Ovary (tissue), 9 donors: Measurements from ENCODE around the gene FAM72B. TPM values are rescaled to one million over a fixed set of nuclear protein-coding genes. Genes with fewer than 3 reads are reported as not detected.
A peak's percentile ranks its signal among the peaks of the same experiment; 100 is the strongest.
"Not testable (repeated sequence)": the region's sequence is repeated elsewhere in the genome, so short reads cannot be mapped to it uniquely, and the experiment has no call there.

ENCODE experiments used
- DNase-seq, 5 donors: peaks; one replicate each; pipeline ENCODE4 v3.0.0-alpha.2; 2019 to 2020
- H3K27ac ChIP-seq, 2 donors: fragments of 200-600 bp; one replicate each; pipeline versions ENCODE4 v1.5.1 to v1.8.0; 2019 to 2022
- H3K27me3 ChIP-seq: fragments of 200-600 bp; one replicate; pipeline ENCODE4 v1.8.0; 2022
- H3K36me3 ChIP-seq: fragments of 200-600 bp; sonication (generic); one replicate; pipeline ENCODE4 v1.5.1; 2019
- H3K4me1 ChIP-seq: one replicate; pipeline ENCODE4 v1.8.1; 2013; ENCODE audit warnings: mild to moderate bottlenecking, moderate library complexity; ENCODE audit not compliant: insufficient read depth
- H3K4me3 ChIP-seq: fragments of 200-600 bp; sonication (generic); one replicate; pipeline ENCODE4 v1.5.1; 2017
- H3K9me3 ChIP-seq, 2 donors: fragments of 200-600 bp in 1 of 2; sonication (generic) in 1 of 2; one replicate each; pipeline versions ENCODE4 v1.5.1 to v1.8.1; 2013 to 2019; ENCODE audit warnings: mild to moderate bottlenecking in 1 of 2, moderate library complexity in 1 of 2
- WGBS, 3 donors: extraction: QIAGEN DNeasy Blood & Tissue Kit in 1 of 3; methylation state at CpG; one replicate each; pipeline versions ENCODE4 v1.1.5 to v1.1.7; 2013 to 2017; 5-methylcytosine and 5-hydroxymethylcytosine counted together
- intact Hi-C, 4 donors: fragments of 100-400 bp; cut with DNase I; formaldehyde crosslinking; loops; one replicate each; pipeline versions ENCODE4 v1.11.0 to v1.15.1; 2022 to 2023
- polyA plus RNA-seq, 2 donors: library from polyadenylated mRNA; stranded (reverse); fragments of 200-250 nt in 1 of 2; fragments of 350-450 nt in 1 of 2; fragmentation: Illumina TruSeq in 1 of 2; extraction: RNeasy Lipid Tissue Mini Kit (QIAGEN cat#74804) in 1 of 2; gene quantifications; one replicate each; pipeline ENCODE4 v1.2.3, GENCODE V29; 2013 to 2014
- total RNA-seq, 7 donors: library from RNA; depleted of rRNA in 2 of 7; stranded (reverse); fragments of >200 nt in 2 of 7; fragmentation: NEBNext Ultra II Directional in 3 of 7; extraction: Animal tissue kit (Norgen Biotek cat#: 25700) in 3 of 7; gene quantifications; one replicate each; pipeline versions ENCODE4 v1.1.0 to v1.2.4, GENCODE V29; 2016 to 2023
- donor health status: DM: no; HTN: no; CAD: no; lungs with moderate emphysema.
- donor health status: DM: no; HTN: no; CAD: no.
- donor health status: Bipolar disorder and iron deficiency.
- donor health status: DM: yes; HTN: yes; CAD: no.
- donor health status: DM: no; HTN: no; CAD: no.
- donor health status: DM: yes; HTN: yes; CAD: no.

The FAM72B gene
- total and polyA plus RNA-seq, 9 donors, result 0.52 to 1.8 (median 0.94) TPM; not detected in 2

- intact Hi-C loops, DNase-seq, H3K9me3 ChIP-seq: not testable (repeated sequence)
Measured at GRCh38 chr1:121214544-121215156, 30.5 kb upstream of the FAM72B start.

GRCh38 chr1:121213491-121213890 lies 29.4 kb upstream of the FAM72B start:
- H3K4me3 ChIP-seq, H3K27me3 ChIP-seq, H3K9me3 ChIP-seq, H3K27ac ChIP-seq, H3K4me1 ChIP-seq, intact Hi-C loops, H3K36me3 ChIP-seq: not testable (repeated sequence)
- peak in 1 of 5 donors; percentile 32 for DNase-seq
- WGBS, 3 donors, result 0 to 29% methylated on average over 2 to 3 of the region's 9 CpGs; no CpG with 5 or more reads in 1 of the 3 donors

More at GRCh38 chr1:121214544-121215156, 30.5 kb upstream of the FAM72B start:
- WGBS, 3 donors, result no CpG with 5 or more reads among the region's 5 CpGs
- not testable (repeated sequence) for H3K27me3 ChIP-seq, H3K27ac ChIP-seq, H3K36me3 ChIP-seq, H3K4me1 ChIP-seq, H3K4me3 ChIP-seq

DNA sequence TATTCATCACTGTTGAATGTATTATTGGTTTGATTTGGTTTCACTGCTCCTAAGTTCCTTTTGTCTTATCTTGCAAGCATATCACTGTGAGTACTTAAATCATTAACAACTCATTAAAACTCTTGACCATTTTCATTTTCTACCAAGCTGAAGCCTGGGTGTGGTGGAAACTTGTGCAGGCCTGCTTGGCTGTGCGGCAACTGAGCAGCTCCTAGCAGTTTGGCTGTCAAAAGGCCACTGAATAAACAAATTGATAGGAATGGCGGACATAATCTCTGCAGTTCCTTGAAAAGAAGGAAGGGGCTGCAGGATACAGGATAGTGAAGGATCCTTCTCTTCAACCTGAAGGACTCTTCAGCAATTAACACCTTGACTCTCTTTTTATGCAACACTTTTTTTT lies 26.6 kb upstream of the FAM72B start:
- DNase-seq, H3K27me3 ChIP-seq, H3K4me3 ChIP-seq, H3K27ac ChIP-seq, H3K4me1 ChIP-seq, H3K9me3 ChIP-seq, intact Hi-C loops, H3K36me3 ChIP-seq: not testable (repeated sequence)
- 92 to 100% methylated on average over 1 to 2 of the region's 2 CpGs; no CpG with 5 or more reads in 1 of the 3 donors for WGBS, 3 donors

- H3K36me3 ChIP-seq, H3K27me3 ChIP-seq, H3K4me1 ChIP-seq, H3K4me3 ChIP-seq, intact Hi-C loops, H3K27ac ChIP-seq, H3K9me3 ChIP-seq, DNase-seq: not testable (repeated sequence)
- 79 to 90% (median 83%) methylated on average over 4 to 5 of the region's 6 CpGs for WGBS, 3 donors
Measured at GRCh38 chr1:121208375-121208774, 24.2 kb upstream of the FAM72B start.

GRCh38 chr1:121207328-121207727 lies 23.2 kb upstream of the FAM72B start:
- H3K9me3 ChIP-seq, intact Hi-C loops, DNase-seq, H3K27ac ChIP-seq, H3K36me3 ChIP-seq, H3K27me3 ChIP-seq, H3K4me1 ChIP-seq, H3K4me3 ChIP-seq: not testable (repeated sequence)
- 50 to 100% (median 72%) methylated on average over 1 to 2 of the region's 2 CpGs for WGBS, 3 donors

GRCh38 chr1:121205786-121206711 lies 21.9 kb upstream of the FAM72B start:
- H3K36me3 ChIP-seq, H3K27ac ChIP-seq, intact Hi-C loops, H3K4me3 ChIP-seq, H3K27me3 ChIP-seq, H3K4me1 ChIP-seq, H3K9me3 ChIP-seq, DNase-seq: not testable (repeated sequence)
- WGBS, 3 donors, result 55 to 79% (median 58%) methylated on average over 1 of the region's 8 CpGs

DNA sequence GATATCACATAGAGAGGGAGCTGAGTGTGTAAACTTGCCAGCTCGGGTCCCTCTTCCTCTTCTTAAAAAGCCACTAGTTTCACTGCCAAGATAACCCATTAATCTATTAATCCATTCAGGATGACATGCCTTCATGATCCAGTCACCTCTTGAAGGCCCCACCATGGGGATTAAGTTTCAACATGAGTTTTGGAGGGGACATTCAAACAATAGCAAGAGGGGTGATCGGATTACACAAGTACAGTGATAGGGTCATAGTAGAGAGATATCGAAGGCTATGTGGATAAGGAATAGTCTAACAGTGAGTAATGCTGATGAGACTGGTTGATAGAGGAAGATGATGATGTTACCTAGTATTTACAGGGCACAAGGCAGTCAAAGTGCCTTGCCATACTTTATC lies 18.8 kb upstream of the FAM72B start:
- H3K27ac ChIP-seq, H3K9me3 ChIP-seq, H3K36me3 ChIP-seq, DNase-seq, H3K4me3 ChIP-seq, H3K4me1 ChIP-seq, intact Hi-C loops, H3K27me3 ChIP-seq: not testable (repeated sequence)
- WGBS, 3 donors, result 92 to 100% (median 98%) methylated on average over 2 to 3 of the region's 3 CpGs

DNA sequence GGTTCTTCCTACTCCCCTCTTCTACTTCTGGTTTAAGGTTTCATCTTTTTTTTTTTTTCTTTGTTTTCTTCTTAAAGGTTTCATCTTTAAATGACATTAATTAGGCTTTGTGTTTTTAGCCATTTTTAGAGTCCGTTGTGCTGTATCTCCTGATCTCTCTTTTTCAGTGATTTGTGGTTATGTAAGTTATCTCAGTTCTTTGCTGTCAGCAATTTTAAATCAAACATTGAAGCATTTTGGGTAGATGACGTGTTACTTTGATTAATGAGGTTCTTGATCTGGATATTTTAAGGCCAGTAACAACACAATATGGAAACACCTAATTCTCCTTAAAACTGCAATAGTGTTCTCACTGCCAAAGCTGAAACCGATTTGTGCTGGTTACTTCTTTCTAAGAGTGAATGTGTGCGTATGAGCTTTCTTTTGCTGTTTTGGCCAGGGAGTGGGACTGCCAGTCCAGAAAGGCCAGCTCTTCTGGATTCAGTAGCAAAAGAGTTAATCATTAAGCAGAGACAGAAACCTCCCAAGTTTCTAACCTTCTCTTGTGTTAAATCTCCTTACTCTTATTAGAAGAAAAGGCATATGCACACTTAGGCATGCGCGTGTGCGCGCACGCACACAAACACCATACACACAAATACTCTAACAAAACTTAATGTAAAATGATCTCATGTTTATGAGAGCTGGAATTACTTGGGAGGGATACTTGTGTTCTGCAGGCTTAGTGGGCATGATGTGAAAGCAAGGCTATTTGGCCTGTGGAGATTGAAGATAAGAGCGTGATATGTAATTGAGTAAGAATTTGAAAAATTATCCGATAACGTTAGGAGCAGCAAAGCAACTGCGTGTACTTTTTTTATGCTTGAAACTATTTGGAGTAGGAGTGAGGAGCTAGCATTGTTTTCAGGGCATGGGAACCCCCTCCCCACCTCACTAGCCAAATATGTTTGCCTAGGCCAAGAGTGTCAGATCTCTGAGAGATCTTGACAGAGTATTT lies 17.1 kb upstream of the FAM72B start:
- WGBS, 3 donors, result 36 to 55% (median 51%) methylated on average over 9 of the region's 13 CpGs
- intact Hi-C loops, H3K27me3 ChIP-seq, H3K9me3 ChIP-seq, H3K4me3 ChIP-seq, H3K4me1 ChIP-seq, DNase-seq, H3K27ac ChIP-seq, H3K36me3 ChIP-seq: not testable (repeated sequence)

GRCh38 chr1:121200232-121200631 lies 16.1 kb upstream of the FAM72B start:
- intact Hi-C loops, DNase-seq, H3K4me3 ChIP-seq, H3K9me3 ChIP-seq, H3K36me3 ChIP-seq, H3K27me3 ChIP-seq, H3K4me1 ChIP-seq, H3K27ac ChIP-seq: not testable (repeated sequence)
- WGBS, 3 donors, result no CpG with 5 or more reads among the region's 1 CpG

- intact Hi-C loops, DNase-seq, H3K27me3 ChIP-seq, H3K4me1 ChIP-seq, H3K27ac ChIP-seq, H3K36me3 ChIP-seq, H3K9me3 ChIP-seq, H3K4me3 ChIP-seq: not testable (repeated sequence)
- WGBS, 3 donors, result 100% methylated on average over 1 of the region's 3 CpGs
Measured at GRCh38 chr1:121199763-121200162, 15.6 kb upstream of the FAM72B start.
